Measurements from ENCODE around the gene SRRM3. TPM values are rescaled to one million over a fixed set of nuclear protein-coding genes. Genes with fewer than 3 reads are reported as not detected.
"Not testable (repeated sequence)": the region's sequence is repeated elsewhere in the genome, so short reads cannot be mapped to it uniquely, and the experiment has no call there.

Gene SRRM3
- total and polyA plus RNA-seq, 4 donors = 3.0 to 7.4 (median 4.8) TPM

GRCh38 chr7:76222333-76222732 is 20.6 kb downstream of the SRRM3 start:
- peaks cover 0 to 2% of the 10 kb centered on the region in 2 donors for H3K27me3 ChIP-seq (ENCODE audit: control insufficient read depth in 1 of 2, insufficient read depth in 2 of 2, low read length in 1 of 2)

DNA sequence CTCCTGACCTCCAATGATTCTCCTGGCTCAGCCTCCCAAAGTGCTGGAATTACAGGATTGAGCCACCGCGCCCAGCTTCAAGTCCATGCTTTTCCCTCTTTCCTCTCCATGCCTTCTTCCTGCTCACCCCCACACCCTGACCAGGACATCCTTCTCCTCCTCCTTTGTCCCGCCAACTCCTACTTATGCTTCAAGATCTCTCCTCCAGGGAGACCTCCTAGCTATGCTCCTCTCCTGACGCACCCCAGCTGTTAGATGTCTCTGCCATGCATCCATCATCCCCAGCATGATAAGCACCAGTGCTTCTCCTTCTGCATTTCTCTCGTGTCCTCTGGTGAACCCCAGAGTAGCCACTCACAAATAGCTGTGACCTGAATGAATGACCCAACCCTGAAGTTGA is 21.1 kb downstream of the SRRM3 start:
- 68 to 72% methylated on average over 5 of the region's 5 CpGs for WGBS, 2 donors
- Histone ChIP-seq H3K4me3 (ENCODE audit: low read length in 2 of 2) (no peak overlapping the region), H3K9me3 (ENCODE audit: control insufficient read depth, low read length) (peaks cover 3% of the 10 kb centered on the region), H3K36me3 (ENCODE audit: control insufficient read depth in 1 of 2, insufficient read depth in 2 of 2, low read length in 1 of 2) (no peaks in the 10 kb centered on the region), H3K27me3 (ENCODE audit: control insufficient read depth in 1 of 2, insufficient read depth in 2 of 2, low read length in 1 of 2) (peaks cover 0 to 2% of the 10 kb centered on the region in 2 donors), H3K4me1 (ENCODE audit: control insufficient read depth in 1 of 2, insufficient read depth in 2 of 2, low read length in 2 of 2) (no peaks in the 10 kb centered on the region), H3K27ac (ENCODE audit: low read depth in 1 of 2, low read length in 2 of 2) (no peak overlapping the region)
- DNase-seq (no peak), ATAC-seq (ENCODE audit: low FRiP score) (no peak)
- intact Hi-C loops (cut with DNase I) = no loop called here

More at GRCh38 chr7:76222333-76222732, 20.6 kb downstream of the SRRM3 start:
- no peaks in the 10 kb centered on the region for H3K4me1 ChIP-seq (ENCODE audit: control insufficient read depth in 1 of 2, insufficient read depth in 2 of 2, low read length in 2 of 2)
- DNase-seq (no peak), ATAC-seq (ENCODE audit: low FRiP score) (no peak)
- H3K27ac ChIP-seq (ENCODE audit: low read depth in 1 of 2, low read length in 2 of 2) = no peak overlapping the region
- intact Hi-C loops (cut with DNase I) = no loop called here
- no peaks in the 10 kb centered on the region for H3K36me3 ChIP-seq (ENCODE audit: control insufficient read depth in 1 of 2, insufficient read depth in 2 of 2, low read length in 1 of 2)
- peaks cover under 1% of the 10 kb centered on the region for H3K9me3 ChIP-seq (ENCODE audit: control insufficient read depth, low read length)
- H3K4me3 ChIP-seq (ENCODE audit: low read length in 2 of 2) = no peak overlapping the region
- 50 to 84% methylated on average over 2 of the region's 2 CpGs for WGBS, 2 donors

DNA sequence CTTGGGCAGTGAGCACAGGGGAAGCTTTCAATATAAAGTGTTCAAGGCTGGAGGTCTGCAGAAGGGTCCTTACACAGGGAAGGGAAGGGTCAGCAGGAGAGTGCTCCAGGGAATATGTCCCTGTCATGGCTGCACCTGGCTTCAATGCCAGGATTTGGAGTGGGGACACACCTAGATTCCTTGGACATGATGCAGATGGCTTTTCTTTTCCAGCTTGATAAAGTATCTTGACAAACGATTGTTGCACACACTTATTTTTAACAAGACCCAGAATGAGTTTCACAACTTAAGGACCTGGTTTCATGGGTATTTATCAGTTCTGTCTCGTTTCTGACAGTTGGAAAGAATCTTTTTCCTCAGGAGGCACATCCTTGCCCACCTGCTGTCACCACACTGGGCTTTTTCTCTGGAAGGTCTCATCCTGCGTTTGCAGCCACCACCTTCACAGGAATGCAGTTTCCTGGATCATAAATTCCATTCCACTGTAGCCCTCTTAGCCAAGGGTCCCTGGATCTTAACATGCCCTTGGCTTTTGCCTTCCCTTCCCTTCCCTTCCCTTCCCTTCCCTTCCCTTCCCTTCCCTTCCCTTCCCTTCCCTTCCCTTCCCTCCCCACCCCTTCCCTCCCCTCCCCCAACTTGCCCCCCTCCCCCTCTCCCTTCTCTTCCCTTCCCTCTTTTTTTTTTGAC is 21.7 kb downstream of the SRRM3 start:
- H3K27me3 ChIP-seq (ENCODE audit: control insufficient read depth in 1 of 2, insufficient read depth in 2 of 2, low read length in 1 of 2) = peaks cover 0 to 2% of the 10 kb centered on the region in 2 donors
- H3K4me3 ChIP-seq (ENCODE audit: low read length in 2 of 2) = no peak overlapping the region
- H3K36me3 ChIP-seq (ENCODE audit: control insufficient read depth in 1 of 2, insufficient read depth in 2 of 2, low read length in 1 of 2) = no peaks in the 10 kb centered on the region
- ATAC-seq (ENCODE audit: low FRiP score) (no peak), DNase-seq (no peak)
- 18 to 20% methylated on average over 3 of the region's 3 CpGs for WGBS, 2 donors
- peaks cover 3% of the 10 kb centered on the region for H3K9me3 ChIP-seq (ENCODE audit: control insufficient read depth, low read length)
- intact Hi-C loops (cut with DNase I) = no loop called here
- H3K4me1 ChIP-seq (ENCODE audit: control insufficient read depth in 1 of 2, insufficient read depth in 2 of 2, low read length in 2 of 2) = no peaks in the 10 kb centered on the region
- H3K27ac ChIP-seq (ENCODE audit: low read depth in 1 of 2, low read length in 2 of 2) = no peak overlapping the region

GRCh38 chr7:76224695-76225094 is 23.0 kb downstream of the SRRM3 start:
- no peak for ATAC-seq (ENCODE audit: low FRiP score)
- Histone ChIP-seq H3K27ac (ENCODE audit: low read depth in 1 of 2, low read length in 2 of 2) (no peak overlapping the region), H3K4me3 (ENCODE audit: low read length in 2 of 2) (no peak overlapping the region), H3K27me3 (ENCODE audit: control insufficient read depth in 1 of 2, insufficient read depth in 2 of 2, low read length in 1 of 2) (peaks cover 0 to 2% of the 10 kb centered on the region in 2 donors), H3K4me1 (ENCODE audit: control insufficient read depth in 1 of 2, insufficient read depth in 2 of 2, low read length in 2 of 2) (no peaks in the 10 kb centered on the region), H3K9me3 (ENCODE audit: control insufficient read depth, low read length) (peaks cover 3% of the 10 kb centered on the region), H3K36me3 (ENCODE audit: control insufficient read depth in 1 of 2, insufficient read depth in 2 of 2, low read length in 1 of 2) (no peaks in the 10 kb centered on the region)
- no peak for DNase-seq
- intact Hi-C loops (cut with DNase I) = no loop called here
- 29 to 31% methylated on average over 11 of the region's 11 CpGs for WGBS, 2 donors

DNA sequence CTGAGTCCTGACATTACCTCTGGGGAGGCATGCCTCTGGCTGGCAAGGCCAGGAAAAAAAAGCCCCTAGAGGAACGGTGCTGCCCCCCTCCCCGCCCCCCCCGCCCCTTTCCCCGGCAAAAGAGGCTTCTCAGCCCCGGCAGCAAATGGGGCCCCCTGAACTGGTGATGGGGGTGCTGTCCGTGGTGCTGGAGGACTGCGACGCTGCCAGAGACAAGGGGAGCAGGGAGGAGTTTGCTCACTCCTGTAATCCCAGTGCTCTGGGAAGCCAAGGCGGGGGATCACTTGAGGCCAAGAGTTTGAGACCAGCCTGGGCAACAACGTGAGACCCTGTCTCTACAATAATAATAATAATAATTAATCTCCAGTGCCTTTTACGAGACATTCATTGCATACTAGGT is 23.7 kb downstream of the SRRM3 start:
- no peak overlapping the region for H3K4me3 ChIP-seq (ENCODE audit: low read length in 2 of 2)
- H3K36me3 ChIP-seq (ENCODE audit: control insufficient read depth in 1 of 2, insufficient read depth in 2 of 2, low read length in 1 of 2) = no peaks in the 10 kb centered on the region
- DNase-seq (no peak), ATAC-seq (ENCODE audit: low FRiP score) (no peak)
- H3K4me1 ChIP-seq (ENCODE audit: control insufficient read depth in 1 of 2, insufficient read depth in 2 of 2, low read length in 2 of 2) = no peaks in the 10 kb centered on the region
- H3K27me3 ChIP-seq (ENCODE audit: control insufficient read depth in 1 of 2, insufficient read depth in 2 of 2, low read length in 1 of 2) = peaks cover 0 to 2% of the 10 kb centered on the region in 2 donors
- no peak overlapping the region for H3K27ac ChIP-seq (ENCODE audit: low read depth in 1 of 2, low read length in 2 of 2)
- intact Hi-C loops (cut with DNase I) = no loop called here
- 7 to 8% methylated on average over 11 of the region's 11 CpGs for WGBS, 2 donors
- peaks cover 3% of the 10 kb centered on the region for H3K9me3 ChIP-seq (ENCODE audit: control insufficient read depth, low read length)

GRCh38 chr7:76225951-76226350 is 24.3 kb downstream of the SRRM3 start:
- ATAC-seq (ENCODE audit: low FRiP score) (no peak), DNase-seq (no peak)
- WGBS, 2 donors = 56 to 63% methylated on average over 2 of the region's 2 CpGs
- no peak overlapping the region for H3K4me3 ChIP-seq (ENCODE audit: low read length in 2 of 2)
- H3K27ac ChIP-seq (ENCODE audit: low read depth in 1 of 2, low read length in 2 of 2) = no peak overlapping the region
- peaks cover 3% of the 10 kb centered on the region for H3K9me3 ChIP-seq (ENCODE audit: control insufficient read depth, low read length)
- no peaks in the 10 kb centered on the region for H3K4me1 ChIP-seq (ENCODE audit: control insufficient read depth in 1 of 2, insufficient read depth in 2 of 2, low read length in 2 of 2)
- H3K27me3 ChIP-seq (ENCODE audit: control insufficient read depth in 1 of 2, insufficient read depth in 2 of 2, low read length in 1 of 2) = peaks cover 0 to 2% of the 10 kb centered on the region in 2 donors
- no peaks in the 10 kb centered on the region for H3K36me3 ChIP-seq (ENCODE audit: control insufficient read depth in 1 of 2, insufficient read depth in 2 of 2, low read length in 1 of 2)
- intact Hi-C loops (cut with DNase I) = no loop called here

DNA sequence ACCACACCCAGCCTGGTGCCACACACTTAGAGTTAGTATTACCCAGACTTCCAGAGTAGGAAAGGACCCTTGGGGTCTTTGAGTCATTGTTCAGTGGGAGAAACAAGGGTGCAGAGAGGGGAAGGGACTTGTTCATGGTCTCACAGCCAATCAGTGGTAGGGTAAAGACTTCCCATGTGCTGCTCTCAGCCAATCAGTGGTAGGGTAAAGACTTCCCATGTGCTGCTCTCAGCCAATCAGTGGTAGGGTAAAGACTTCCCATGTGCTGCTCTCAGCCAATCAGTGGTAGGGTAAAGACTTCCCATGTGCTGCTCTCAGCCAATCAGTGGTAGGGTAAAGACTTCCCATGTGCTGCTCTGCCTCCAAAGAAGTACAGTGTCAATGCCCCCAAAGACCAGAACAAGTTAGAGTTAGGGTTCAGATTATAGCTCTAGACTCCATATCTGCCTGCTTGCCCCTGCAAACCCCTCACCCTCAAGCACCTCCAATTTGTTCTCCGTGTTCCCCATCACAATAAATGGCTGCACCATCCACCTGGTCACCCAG is 25.3 kb downstream of the SRRM3 start:
- DNase-seq; H3K36me3 ChIP-seq (ENCODE audit: control insufficient read depth in 1 of 2, insufficient read depth in 2 of 2, low read length in 1 of 2); ATAC-seq (ENCODE audit: low FRiP score); H3K9me3 ChIP-seq (ENCODE audit: control insufficient read depth, low read length); H3K27me3 ChIP-seq (ENCODE audit: control insufficient read depth in 1 of 2, insufficient read depth in 2 of 2, low read length in 1 of 2); intact Hi-C loops (cut with DNase I); H3K4me1 ChIP-seq (ENCODE audit: control insufficient read depth in 1 of 2, insufficient read depth in 2 of 2, low read length in 2 of 2); H3K27ac ChIP-seq (ENCODE audit: low read depth in 1 of 2, low read length in 2 of 2); H3K4me3 ChIP-seq (ENCODE audit: low read length in 2 of 2): not testable (repeated sequence)
- WGBS, 2 donors = 66 to 84% methylated on average over 1 of the region's 1 CpG

DNA sequence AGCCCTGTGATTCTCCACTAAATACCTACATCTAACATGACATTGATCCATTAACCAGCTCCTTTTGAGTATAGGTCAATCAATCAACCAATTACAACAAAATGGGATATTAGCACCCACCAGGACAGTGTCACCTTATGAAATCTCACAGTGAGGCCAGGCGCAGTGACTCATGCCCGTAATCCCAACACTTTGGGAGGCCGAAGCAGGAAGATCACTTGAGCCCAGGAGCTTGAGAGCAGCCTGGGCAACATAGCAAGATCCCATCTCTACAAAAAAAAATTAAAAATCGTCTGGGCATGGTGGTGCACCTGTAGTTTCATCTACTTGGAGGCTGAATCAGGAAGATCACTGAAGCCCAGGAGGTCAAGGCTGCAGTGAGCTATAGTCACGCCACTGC is 28.5 kb downstream of the SRRM3 start:
- Histone ChIP-seq H3K9me3 (ENCODE audit: control insufficient read depth, low read length) (peaks cover 3% of the 10 kb centered on the region), H3K27ac (ENCODE audit: low read depth in 1 of 2, low read length in 2 of 2) (no peak overlapping the region), H3K4me3 (ENCODE audit: low read length in 2 of 2) (no peak overlapping the region), H3K36me3 (ENCODE audit: control insufficient read depth in 1 of 2, insufficient read depth in 2 of 2, low read length in 1 of 2) (no peaks in the 10 kb centered on the region), H3K27me3 (ENCODE audit: control insufficient read depth in 1 of 2, insufficient read depth in 2 of 2, low read length in 1 of 2) (peaks cover 0 to 2% of the 10 kb centered on the region in 2 donors), H3K4me1 (ENCODE audit: control insufficient read depth in 1 of 2, insufficient read depth in 2 of 2, low read length in 2 of 2) (no peaks in the 10 kb centered on the region)
- DNase-seq = no peak
- WGBS, 2 donors = 69 to 82% methylated on average over 5 of the region's 5 CpGs
- ATAC-seq (ENCODE audit: low FRiP score) = no peak
- intact Hi-C loops (cut with DNase I) = no loop called here

DNA sequence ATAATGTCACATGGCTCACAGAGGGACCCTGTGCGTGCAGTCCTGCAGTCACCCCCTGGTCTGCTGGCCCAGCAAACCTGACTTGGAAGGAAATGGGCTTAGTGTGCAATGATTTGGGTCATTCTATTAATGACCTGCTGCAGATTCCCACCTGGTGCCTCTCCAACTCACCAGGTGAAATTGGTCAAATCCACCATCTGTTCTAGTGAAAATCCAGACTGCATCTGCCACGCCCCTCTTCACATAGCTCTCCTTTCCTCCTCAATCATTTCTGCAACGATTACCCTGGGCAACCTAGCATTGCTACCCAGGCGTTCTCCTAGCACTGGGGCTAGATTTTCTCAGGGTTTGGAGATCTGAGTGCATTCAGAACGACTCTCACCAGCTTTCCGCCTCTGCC is 29.4 kb downstream of the SRRM3 start:
- intact Hi-C loops (cut with DNase I) = no loop called here

More for the DNA sequence above, 29.4 kb downstream of the SRRM3 start:
- ATAC-seq (ENCODE audit: low FRiP score) (no peak), DNase-seq (no peak)
- H3K4me1 ChIP-seq (ENCODE audit: control insufficient read depth in 1 of 2, insufficient read depth in 2 of 2, low read length in 2 of 2) = no peaks in the 10 kb centered on the region
- H3K27ac ChIP-seq (ENCODE audit: low read depth in 1 of 2, low read length in 2 of 2) = no peak overlapping the region
- H3K27me3 ChIP-seq (ENCODE audit: control insufficient read depth in 1 of 2, insufficient read depth in 2 of 2, low read length in 1 of 2) = no peaks in the 10 kb centered on the region
- WGBS, 2 donors = 53 to 60% methylated on average over 6 of the region's 6 CpGs
- H3K9me3 ChIP-seq (ENCODE audit: control insufficient read depth, low read length) = peaks cover 3% of the 10 kb centered on the region
- no peak overlapping the region for H3K4me3 ChIP-seq (ENCODE audit: low read length in 2 of 2)
- no peaks in the 10 kb centered on the region for H3K36me3 ChIP-seq (ENCODE audit: control insufficient read depth in 1 of 2, insufficient read depth in 2 of 2, low read length in 1 of 2)
